Panc1 (cell line): ENCODE measurements around the gene CDKL1. TPM values are rescaled to one million over a fixed set of nuclear protein-coding genes. Genes with fewer than 3 reads are reported as not detected.

Source experiments
- ATAC-seq: fragments of 200-7000 bp; cut with Tn5 transposase; 2 replicates; pipeline ENCODE4 v1.9.1; 2020; ENCODE audit warnings: mild to moderate bottlenecking, moderate library complexity
- BruUV-seq: library from RNA; stranded (reverse); fragments of 400-500 nt; replicated peaks from 2 replicates; lab custom pipeline; 2021; lab: Mats Ljungman, UMichigan
- CTCF ChIA-PET: fragments of 300-600 bp; sonication (Branson Sonifier 250); formaldehyde crosslinking; loops from one replicate; lab custom pipeline; 2022; ENCODE audit warnings: antibody characterized with exemption; lab: Charles Lee
- POLR2A ChIA-PET: fragments of 300-600 bp; sonication (Branson Sonifier 250); formaldehyde crosslinking; loops from one replicate; lab custom pipeline; 2022; ENCODE audit warnings: antibody characterized with exemption; lab: Charles Lee
- DNase-seq: peaks from one replicate; pipeline ENCODE4 v3.0.0-alpha.2; 2010; ENCODE audit warnings: low read depth, low spot score
- H3K27ac ChIP-seq: 2 replicates; pipeline ENCODE4 v1.5.1; 2011; ENCODE audit warnings: mild to moderate bottlenecking, low read length, inconsistent platforms
- H3K27me3 ChIP-seq: fragments of 200-500 bp; sonication (Bioruptor generic); 2 replicates; pipeline ENCODE4 v1.6.0; 2014; ENCODE audit warnings: low read length, inconsistent platforms; ENCODE audit not compliant: control insufficient read depth, insufficient read depth
- H3K36me3 ChIP-seq: fragments of 200-500 bp; sonication (Bioruptor generic); 2 replicates; pipeline ENCODE4 v1.5.1; 2014; ENCODE audit warnings: inconsistent platforms, mild to moderate bottlenecking, low read length, moderate library complexity; ENCODE audit not compliant: control insufficient read depth, insufficient read depth
- H3K4me1 ChIP-seq: 2 replicates; pipeline ENCODE4 v1.5.1; 2011; ENCODE audit warnings: inconsistent platforms, mild to moderate bottlenecking, low read length, moderate library complexity; ENCODE audit not compliant: control insufficient read depth, insufficient read depth
- H3K4me3 ChIP-seq, 2 experiments: 2 replicates each; pipeline ENCODE4 v1.5.1; 2011 to 2012; ENCODE audit warnings: low read depth in 2 of 2, low read length in 2 of 2, mild to moderate bottlenecking in 2 of 2, inconsistent platforms in 1 of 2, moderate library complexity in 1 of 2
- H3K9me3 ChIP-seq: fragments of 200-500 bp; sonication (Bioruptor generic); 2 replicates; pipeline ENCODE4 v1.5.1; 2014; ENCODE audit warnings: low read depth, mild to moderate bottlenecking, inconsistent platforms, low read length, moderate library complexity; ENCODE audit not compliant: control insufficient read depth, insufficient read depth
- CTCF ChIP-seq: fragments of 450-650 bp; IDR thresholded peaks from 2 replicates; pipeline ENCODE4 v1.5.1; 2017; ENCODE audit warnings: mild to moderate bottlenecking
- POLR2AphosphoS5 ChIP-seq: IDR thresholded peaks from 2 replicates; pipeline ENCODE4 v1.6.1; 2012; ENCODE audit warnings: mild to moderate bottlenecking, low read depth, low read length, moderate library complexity
- SIN3A ChIP-seq: IDR thresholded peaks from 2 replicates; pipeline ENCODE4 v1.6.1; 2012; ENCODE audit warnings: low read depth, mild to moderate bottlenecking, low read length, moderate library complexity, borderline replicate concordance; ENCODE audit not compliant: insufficient read depth
- TCF7L2 ChIP-seq: IDR thresholded peaks from 2 replicates; pipeline ENCODE4 v1.6.1; 2011; ENCODE audit warnings: mild to moderate bottlenecking, low read depth, low read length, inconsistent platforms
- in situ Hi-C: cut with HindIII; loops from 2 replicates; pipeline ENCODE4 v1.10.0; 2016; ENCODE audit warnings: low sequenced_read_pairs, low pct_unique_long_range_greater_than_20kb
- intact Hi-C: fragments of 100-400 bp; cut with micrococcal nuclease; formaldehyde crosslinking; loops from one replicate; pipeline ENCODE4 v1.10.0; 2022; ENCODE audit not compliant: unreplicated experiment
- total RNA-seq: library from RNA; stranded (reverse); gene quantifications from one replicate; pipeline ENCODE4 v1.2.1, GENCODE V29; 2021; ENCODE audit not compliant: unreplicated experiment
- TF ChIP-seq, protein P1 (sequence below), 2 experiments: IDR thresholded peaks; 2 replicates each; pipeline ENCODE4 v1.6.1; 2011 to 2012; ENCODE audit warnings: low read depth in 2 of 2, control low read depth in 1 of 2, low read length in 1 of 2, mild to moderate bottlenecking in 1 of 2, moderate library complexity in 1 of 2; ENCODE audit not compliant: insufficient read depth in 1 of 2

The CDKL1 gene
- total RNA-seq, 1 experiment from 2014 or later, result 5.8 TPM

- ATAC-seq (peak; percentile 57), DNase-seq (no peak)
- no peak for TF ChIP-seq CTCF
- TF ChIP-seq, protein P1, sequence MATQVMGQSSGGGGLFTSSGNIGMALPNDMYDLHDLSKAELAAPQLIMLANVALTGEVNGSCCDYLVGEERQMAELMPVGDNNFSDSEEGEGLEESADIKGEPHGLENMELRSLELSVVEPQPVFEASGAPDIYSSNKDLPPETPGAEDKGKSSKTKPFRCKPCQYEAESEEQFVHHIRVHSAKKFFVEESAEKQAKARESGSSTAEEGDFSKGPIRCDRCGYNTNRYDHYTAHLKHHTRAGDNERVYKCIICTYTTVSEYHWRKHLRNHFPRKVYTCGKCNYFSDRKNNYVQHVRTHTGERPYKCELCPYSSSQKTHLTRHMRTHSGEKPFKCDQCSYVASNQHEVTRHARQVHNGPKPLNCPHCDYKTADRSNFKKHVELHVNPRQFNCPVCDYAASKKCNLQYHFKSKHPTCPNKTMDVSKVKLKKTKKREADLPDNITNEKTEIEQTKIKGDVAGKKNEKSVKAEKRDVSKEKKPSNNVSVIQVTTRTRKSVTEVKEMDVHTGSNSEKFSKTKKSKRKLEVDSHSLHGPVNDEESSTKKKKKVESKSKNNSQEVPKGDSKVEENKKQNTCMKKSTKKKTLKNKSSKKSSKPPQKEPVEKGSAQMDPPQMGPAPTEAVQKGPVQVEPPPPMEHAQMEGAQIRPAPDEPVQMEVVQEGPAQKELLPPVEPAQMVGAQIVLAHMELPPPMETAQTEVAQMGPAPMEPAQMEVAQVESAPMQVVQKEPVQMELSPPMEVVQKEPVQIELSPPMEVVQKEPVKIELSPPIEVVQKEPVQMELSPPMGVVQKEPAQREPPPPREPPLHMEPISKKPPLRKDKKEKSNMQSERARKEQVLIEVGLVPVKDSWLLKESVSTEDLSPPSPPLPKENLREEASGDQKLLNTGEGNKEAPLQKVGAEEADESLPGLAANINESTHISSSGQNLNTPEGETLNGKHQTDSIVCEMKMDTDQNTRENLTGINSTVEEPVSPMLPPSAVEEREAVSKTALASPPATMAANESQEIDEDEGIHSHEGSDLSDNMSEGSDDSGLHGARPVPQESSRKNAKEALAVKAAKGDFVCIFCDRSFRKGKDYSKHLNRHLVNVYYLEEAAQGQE (IDR thresholded peaks at IDR 0.05; ENCODE audit: insufficient read depth in 1 of 2, low read depth in 2 of 2, low read length in 1 of 2), result no peak
- TF ChIP-seq SIN3A, result no peak
- TF ChIP-seq POLR2AphosphoS5, result no peak
- no peak for TF ChIP-seq TCF7L2
- peaks cover 19% of the 10 kb centered on the region for H3K4me1 ChIP-seq
- no TSS peak for BruUV-seq
- H3K9me3 ChIP-seq, result no peaks in the 10 kb centered on the region
- H3K27me3 ChIP-seq, result no peaks in the 10 kb centered on the region
- H3K27ac ChIP-seq, result peak overlapping the region; percentile 81
- in situ Hi-C loops (no loop called here), intact Hi-C loops (loop anchor here (5.0 kb wide), 1 partner anchor 135 kb away; the partner anchor contains the start of gene MAP4K5)
- POLR2A ChIA-PET, result interaction anchor here (0.7 kb wide), 1 partner anchor 1160 kb away, joined by 3 read pairs; no protein-coding TSS in a partner anchor
- H3K36me3 ChIP-seq, result no peaks in the 10 kb centered on the region
- peak overlapping the region; percentile 68 to 93 for H3K4me3 ChIP-seq
- CTCF ChIA-PET, result interaction anchor here (0.6 kb wide), 1 partner anchor 1259 kb away, joined by 4 read pairs; no protein-coding TSS in a partner anchor
Observed at GRCh38 chr14:50397390-50398188, 908 bp upstream of the CDKL1 start.

DNA sequence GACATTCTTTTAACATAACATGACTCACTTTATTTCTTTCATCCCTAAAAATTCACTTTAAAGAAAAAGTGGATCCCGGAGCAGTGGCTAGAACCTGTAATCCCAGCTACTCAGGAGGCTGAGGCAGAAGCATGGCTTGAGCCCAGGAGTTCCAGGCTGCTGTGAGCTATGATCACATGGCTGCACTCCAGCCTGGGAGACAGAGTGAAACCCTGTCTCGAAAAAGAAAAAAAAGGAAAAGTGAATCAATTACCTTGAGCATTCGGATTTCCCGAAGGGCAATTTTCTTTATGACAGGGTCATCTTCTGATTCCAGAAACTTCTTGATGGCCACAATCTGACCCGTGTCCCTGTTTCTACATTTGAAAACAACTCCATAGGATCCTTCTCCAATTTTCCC is 1.2 kb downstream of the CDKL1 start:
- TSS peak; percentile 66 for BruUV-seq

More for the DNA sequence above, 1.2 kb downstream of the CDKL1 start:
- H3K4me1 ChIP-seq, result peaks cover 19% of the 10 kb centered on the region
- H3K36me3 ChIP-seq, result no peaks in the 10 kb centered on the region
- TF ChIP-seq CTCF (no peak), POLR2AphosphoS5 (no peak), TCF7L2 (no peak), SIN3A (no peak)
- TF ChIP-seq, protein P1 (IDR thresholded peaks at IDR 0.05; ENCODE audit: insufficient read depth in 1 of 2, low read depth in 2 of 2, low read length in 1 of 2), result no peak
- peak overlapping the region; percentile 68 to 93 for H3K4me3 ChIP-seq
- CTCF ChIA-PET, result no interaction called here
- ATAC-seq (no peak), DNase-seq (no peak)
- H3K27me3 ChIP-seq, result no peaks in the 10 kb centered on the region
- H3K9me3 ChIP-seq, result no peaks in the 10 kb centered on the region
- intact Hi-C loops (loop anchor here (5.0 kb wide), 1 partner anchor 137 kb away; the partner anchor contains the start of gene MAP4K5), in situ Hi-C loops (no loop called here)
- POLR2A ChIA-PET, result no interaction called here
- H3K27ac ChIP-seq, result peak overlapping the region; percentile 74
